Stimulated activated CD4-positive, alpha-beta T cell treated with anti-CD3 and anti-CD28 coated beads, TNF-alpha, amount 100 ng/mL, for 4 hours (primary cell): ENCODE measurements around the gene WASHC3.
"Not testable (repeated sequence)": the region's sequence is repeated elsewhere in the genome, so short reads cannot be mapped to it uniquely, and the experiment has no call there.

Experiments used
- DNase-seq, 3 experiments: peaks; one replicate each; pipeline ENCODE4 v3.0.0-alpha.2; 2020; ENCODE audit warnings: low read depth in 3 of 3

The WASHC3 gene

GRCh38 chr12:102050660-102051430, 10.9 kb downstream of the WASHC3 start:
- DNase-seq, result no peak

- no peak for DNase-seq
Observed at GRCh38 chr12:102043928-102044327, 17.9 kb downstream of the WASHC3 start.

- DNase-seq, result no peak
Observed at GRCh38 chr12:102033991-102034745, 27.6 kb downstream of the WASHC3 start.

GRCh38 chr12:102031852-102032251, 29.9 kb downstream of the WASHC3 start:
- DNase-seq, result no peak

GRCh38 chr12:102029141-102029540, 32.6 kb downstream of the WASHC3 start:
- no peak for DNase-seq

GRCh38 chr12:102026728-102027127, 35.1 kb downstream of the WASHC3 start:
- DNase-seq, result no peak

GRCh38 chr12:102024765-102025164, 37.0 kb downstream of the WASHC3 start:
- no peak for DNase-seq

GRCh38 chr12:102023343-102023930, 38.4 kb downstream of the WASHC3 start:
- no peak for DNase-seq

GRCh38 chr12:102022286-102022685, 39.5 kb downstream of the WASHC3 start:
- no peak for DNase-seq

GRCh38 chr12:102021540-102022246, 40.1 kb downstream of the WASHC3 start:
- no peak for DNase-seq

GRCh38 chr12:102018607-102019006, 43.2 kb downstream of the WASHC3 start:
- DNase-seq, result not testable (repeated sequence)

GRCh38 chr12:102016472-102016871, 45.3 kb downstream of the WASHC3 start:
- DNase-seq, result no peak

- no peak for DNase-seq
Observed at GRCh38 chr12:102010265-102010994, 51.4 kb downstream of the WASHC3 start.

GRCh38 chr12:102009796-102010195, 52.0 kb downstream of the WASHC3 start:
- no peak for DNase-seq

- no peak for DNase-seq
Observed at GRCh38 chr12:102008615-102009126, 53.1 kb downstream of the WASHC3 start.

GRCh38 chr12:102005256-102005655, 56.5 kb downstream of the WASHC3 start:
- no peak for DNase-seq

GRCh38 chr12:101997102-101997501, 64.7 kb downstream of the WASHC3 start:
- no peak for DNase-seq

- no peak for DNase-seq
Observed at GRCh38 chr12:101995684-101996083, 66.1 kb downstream of the WASHC3 start.

- no peak for DNase-seq
Observed at GRCh38 chr12:101992091-101992490, 69.7 kb downstream of the WASHC3 start.

GRCh38 chr12:101982307-101982706, 79.5 kb downstream of the WASHC3 start:
- DNase-seq, result no peak

GRCh38 chr12:101981868-101982267, 79.9 kb downstream of the WASHC3 start:
- DNase-seq, result no peak
